ENCODE results near the gene KLHL29. TPM values are rescaled to one million over a fixed set of nuclear protein-coding genes. Genes with fewer than 3 reads are reported as not detected.

Gene KLHL29
- total RNA-seq, 1 experiment from 2014 or later: 3.4 TPM

GRCh38 chr2:23555944-23556343 lies 171.0 kb downstream of the KLHL29 start:
- Histone ChIP-seq H3K4me1 (replicated peaks; ENCODE audit: insufficient read depth) (no peaks in the 10 kb centered on the region), H3K9me3 (ENCODE audit: insufficient read depth, low read depth) (no peaks in the 10 kb centered on the region), H2AFZ (no peak overlapping the region), H3K27ac (no peak overlapping the region), H3K4me2 (no peak overlapping the region), H3K9me2 (ENCODE audit: insufficient read depth) (no peaks in the 10 kb centered on the region), H3F3A (ENCODE audit: insufficient read depth, low read depth) (no peaks in the 10 kb centered on the region), H3K4me3 (no peak overlapping the region), H3K79me2 (ENCODE audit: low read depth) (no peaks in the 10 kb centered on the region), H3K27me3 (ENCODE audit: insufficient read depth, low read depth) (no peaks in the 10 kb centered on the region), H3K36me3 (ENCODE audit: low read depth) (no peaks in the 10 kb centered on the region), H4K20me1 (ENCODE audit: insufficient read depth) (no peaks in the 10 kb centered on the region)
- CTCF ChIA-PET: no interaction called here
- no TSS peak for BruUV-seq (replicated peaks)
- no peak for DNase-seq
- POLR2A ChIA-PET (ENCODE audit: unreplicated experiment): no interaction called here
- no peak for TF ChIP-seq EZH2 (IDR thresholded peaks at IDR 0.05; ENCODE audit: low read depth)
- TF ChIP-seq, protein P1, sequence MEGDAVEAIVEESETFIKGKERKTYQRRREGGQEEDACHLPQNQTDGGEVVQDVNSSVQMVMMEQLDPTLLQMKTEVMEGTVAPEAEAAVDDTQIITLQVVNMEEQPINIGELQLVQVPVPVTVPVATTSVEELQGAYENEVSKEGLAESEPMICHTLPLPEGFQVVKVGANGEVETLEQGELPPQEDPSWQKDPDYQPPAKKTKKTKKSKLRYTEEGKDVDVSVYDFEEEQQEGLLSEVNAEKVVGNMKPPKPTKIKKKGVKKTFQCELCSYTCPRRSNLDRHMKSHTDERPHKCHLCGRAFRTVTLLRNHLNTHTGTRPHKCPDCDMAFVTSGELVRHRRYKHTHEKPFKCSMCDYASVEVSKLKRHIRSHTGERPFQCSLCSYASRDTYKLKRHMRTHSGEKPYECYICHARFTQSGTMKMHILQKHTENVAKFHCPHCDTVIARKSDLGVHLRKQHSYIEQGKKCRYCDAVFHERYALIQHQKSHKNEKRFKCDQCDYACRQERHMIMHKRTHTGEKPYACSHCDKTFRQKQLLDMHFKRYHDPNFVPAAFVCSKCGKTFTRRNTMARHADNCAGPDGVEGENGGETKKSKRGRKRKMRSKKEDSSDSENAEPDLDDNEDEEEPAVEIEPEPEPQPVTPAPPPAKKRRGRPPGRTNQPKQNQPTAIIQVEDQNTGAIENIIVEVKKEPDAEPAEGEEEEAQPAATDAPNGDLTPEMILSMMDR (conservative IDR thresholded peaks at IDR 0.05): no peak
- intact Hi-C loops (cut with micrococcal nuclease; ENCODE audit: unreplicated experiment): no loop called here

GRCh38 chr2:23556929-23557328 lies 171.9 kb downstream of the KLHL29 start:
- no peaks in the 10 kb centered on the region for H3K36me3 ChIP-seq (ENCODE audit: low read depth)
- intact Hi-C loops (cut with micrococcal nuclease; ENCODE audit: unreplicated experiment): no loop called here
- TF ChIP-seq, protein P1 (conservative IDR thresholded peaks at IDR 0.05): no peak
- no peaks in the 10 kb centered on the region for H3K9me3 ChIP-seq (ENCODE audit: insufficient read depth, low read depth)
- ChIA-PET POLR2A (ENCODE audit: unreplicated experiment) (no interaction called here), CTCF (no interaction called here)
- no peaks in the 10 kb centered on the region for H3K9me2 ChIP-seq (ENCODE audit: insufficient read depth)
- no peak overlapping the region for H3K4me3 ChIP-seq
- no peaks in the 10 kb centered on the region for H3K79me2 ChIP-seq (ENCODE audit: low read depth)
- no peak overlapping the region for H2AFZ ChIP-seq
- no peak overlapping the region for H3K4me2 ChIP-seq
- no peak overlapping the region for H3K27ac ChIP-seq
- no TSS peak for BruUV-seq (replicated peaks)
- no peaks in the 10 kb centered on the region for H3K4me1 ChIP-seq (replicated peaks; ENCODE audit: insufficient read depth)
- DNase-seq: no peak
- no peaks in the 10 kb centered on the region for H3F3A ChIP-seq (ENCODE audit: insufficient read depth, low read depth)
- H3K27me3 ChIP-seq (ENCODE audit: insufficient read depth, low read depth): no peaks in the 10 kb centered on the region
- H4K20me1 ChIP-seq (ENCODE audit: insufficient read depth): no peaks in the 10 kb centered on the region

DNA sequence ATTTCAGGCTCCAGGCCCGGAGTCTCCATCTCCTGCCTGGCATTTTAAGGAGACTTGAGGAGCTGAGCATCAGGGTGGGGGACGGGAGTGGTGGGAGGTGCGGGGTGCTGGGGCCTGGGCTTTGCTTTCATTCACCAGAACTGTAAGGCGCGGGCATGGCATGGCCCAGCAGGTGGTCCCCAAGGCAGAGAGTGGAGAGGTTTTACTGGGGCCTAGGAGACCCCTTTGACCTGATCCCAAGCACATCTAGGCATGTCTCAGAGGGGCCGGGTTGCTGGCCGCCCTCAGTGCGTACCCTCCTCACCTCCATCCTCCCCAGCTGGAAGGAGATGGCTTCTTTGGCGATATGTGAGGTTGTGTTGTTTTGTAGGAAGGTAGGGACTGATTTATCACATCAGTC lies 172.5 kb downstream of the KLHL29 start:
- no peaks in the 10 kb centered on the region for H3K27me3 ChIP-seq (ENCODE audit: insufficient read depth, low read depth)
- TF ChIP-seq, protein P1 (conservative IDR thresholded peaks at IDR 0.05): no peak
- TF ChIP-seq EZH2 (IDR thresholded peaks at IDR 0.05; ENCODE audit: low read depth): no peak
- no peak overlapping the region for H3K4me3 ChIP-seq
- H4K20me1 ChIP-seq (ENCODE audit: insufficient read depth): no peaks in the 10 kb centered on the region
- ChIA-PET CTCF (no interaction called here), POLR2A (ENCODE audit: unreplicated experiment) (no interaction called here)
- H3K9me2 ChIP-seq (ENCODE audit: insufficient read depth): no peaks in the 10 kb centered on the region
- no peak overlapping the region for H3K4me2 ChIP-seq
- H3K9me3 ChIP-seq (ENCODE audit: insufficient read depth, low read depth): no peaks in the 10 kb centered on the region
- BruUV-seq (replicated peaks): no TSS peak
- H3F3A ChIP-seq (ENCODE audit: insufficient read depth, low read depth): no peaks in the 10 kb centered on the region
- H3K36me3 ChIP-seq (ENCODE audit: low read depth): no peaks in the 10 kb centered on the region
- H2AFZ ChIP-seq: no peak overlapping the region
- DNase-seq: no peak
- no peak overlapping the region for H3K27ac ChIP-seq
- no peaks in the 10 kb centered on the region for H3K79me2 ChIP-seq (ENCODE audit: low read depth)
- no peaks in the 10 kb centered on the region for H3K4me1 ChIP-seq (replicated peaks; ENCODE audit: insufficient read depth)
- intact Hi-C loops (cut with micrococcal nuclease; ENCODE audit: unreplicated experiment): no loop called here
